Measurements from ENCODE around the gene NCOR1.

Gene NCOR1

DNA sequence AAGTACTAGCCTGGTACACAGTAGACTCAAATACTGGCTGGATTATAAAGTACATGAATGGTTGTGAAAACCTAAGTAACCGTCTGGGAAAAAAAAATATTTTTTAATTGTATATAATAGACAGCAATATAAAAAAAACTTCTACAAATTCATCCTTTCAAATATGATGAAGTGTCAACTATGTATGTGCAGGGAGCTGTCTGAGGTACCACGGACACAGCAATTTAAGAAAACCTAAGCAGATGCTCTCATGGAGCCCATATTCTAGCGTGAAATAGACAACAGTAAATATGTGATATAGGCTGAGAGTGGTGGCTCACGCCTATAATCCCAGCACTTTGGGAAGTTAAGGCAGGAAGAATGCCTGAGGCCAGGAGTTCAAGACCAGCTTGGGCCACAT is 111.1 kb downstream of the NCOR1 start:
- H3K4me3 ChIP-seq (ENCODE audit: low read length): no peak overlapping the region
- no peak overlapping the region for H3K4me2 ChIP-seq (ENCODE audit: low read depth, low read length)
- H3K27me3 ChIP-seq (replicated peaks; ENCODE audit: insufficient read depth, low read length): no peaks in the 10 kb centered on the region
- H3K27ac ChIP-seq (ENCODE audit: low read length): no peak overlapping the region
- H3F3A ChIP-seq (ENCODE audit: insufficient read depth, low read length): no peaks in the 10 kb centered on the region
- DNase-seq: no peak
- H3K9me3 ChIP-seq (replicated peaks; ENCODE audit: insufficient read depth, low read length): no peaks in the 10 kb centered on the region
- no peak for TF ChIP-seq EZH2 (optimal IDR thresholded peaks at IDR 0.05; ENCODE audit: low read depth, low read length)
- no peak for TF ChIP-seq EZH2phosphoT487 (IDR thresholded peaks at IDR 0.05; ENCODE audit: low read length)
- TF ChIP-seq, protein P1, sequence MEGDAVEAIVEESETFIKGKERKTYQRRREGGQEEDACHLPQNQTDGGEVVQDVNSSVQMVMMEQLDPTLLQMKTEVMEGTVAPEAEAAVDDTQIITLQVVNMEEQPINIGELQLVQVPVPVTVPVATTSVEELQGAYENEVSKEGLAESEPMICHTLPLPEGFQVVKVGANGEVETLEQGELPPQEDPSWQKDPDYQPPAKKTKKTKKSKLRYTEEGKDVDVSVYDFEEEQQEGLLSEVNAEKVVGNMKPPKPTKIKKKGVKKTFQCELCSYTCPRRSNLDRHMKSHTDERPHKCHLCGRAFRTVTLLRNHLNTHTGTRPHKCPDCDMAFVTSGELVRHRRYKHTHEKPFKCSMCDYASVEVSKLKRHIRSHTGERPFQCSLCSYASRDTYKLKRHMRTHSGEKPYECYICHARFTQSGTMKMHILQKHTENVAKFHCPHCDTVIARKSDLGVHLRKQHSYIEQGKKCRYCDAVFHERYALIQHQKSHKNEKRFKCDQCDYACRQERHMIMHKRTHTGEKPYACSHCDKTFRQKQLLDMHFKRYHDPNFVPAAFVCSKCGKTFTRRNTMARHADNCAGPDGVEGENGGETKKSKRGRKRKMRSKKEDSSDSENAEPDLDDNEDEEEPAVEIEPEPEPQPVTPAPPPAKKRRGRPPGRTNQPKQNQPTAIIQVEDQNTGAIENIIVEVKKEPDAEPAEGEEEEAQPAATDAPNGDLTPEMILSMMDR (IDR thresholded peaks at IDR 0.05; ENCODE audit: low read length): no peak
- H3K9ac ChIP-seq (ENCODE audit: low read length): no peak overlapping the region
- H3K36me3 ChIP-seq (replicated peaks; ENCODE audit: insufficient read depth, low read length): no peaks in the 10 kb centered on the region; the same call in 1 of the 2 replicates
- no peaks in the 10 kb centered on the region for H3K9me2 ChIP-seq (replicated peaks; ENCODE audit: insufficient read depth, low read length)
- H2AFZ ChIP-seq (ENCODE audit: low read length): no peak overlapping the region
- no peaks in the 10 kb centered on the region for H3K4me1 ChIP-seq (ENCODE audit: low read length)
- no peaks in the 10 kb centered on the region; the same call in 1 of the 2 replicates for H3K79me2 ChIP-seq (ENCODE audit: low read length)
- H4K20me1 ChIP-seq (ENCODE audit: insufficient read depth, low read length): no peaks in the 10 kb centered on the region

DNA sequence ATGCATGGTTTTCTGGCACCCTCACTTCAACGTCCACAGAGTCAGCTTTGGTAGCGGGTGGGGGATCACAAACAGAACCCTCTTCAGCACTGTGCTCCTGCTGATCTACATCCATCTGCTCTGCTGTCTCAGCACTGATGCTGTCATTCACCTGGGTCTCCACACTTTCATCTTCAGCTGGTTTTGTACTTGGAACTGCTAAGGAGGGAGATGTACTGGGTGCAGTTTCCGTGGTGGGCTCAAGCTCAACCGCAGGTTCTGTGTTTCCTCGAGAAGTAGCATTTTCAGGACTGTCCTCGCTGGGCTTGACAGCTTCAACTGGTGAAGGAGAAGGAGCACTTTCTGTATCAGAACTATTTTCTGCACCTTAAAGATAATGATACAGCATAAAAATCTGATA is 113.9 kb downstream of the NCOR1 start:
- Histone ChIP-seq H3K4me2 (ENCODE audit: low read depth, low read length) (no peak overlapping the region), H3K9me2 (replicated peaks; ENCODE audit: insufficient read depth, low read length) (no peaks in the 10 kb centered on the region), H3K27me3 (replicated peaks; ENCODE audit: insufficient read depth, low read length) (no peaks in the 10 kb centered on the region), H4K20me1 (ENCODE audit: insufficient read depth, low read length) (no peaks in the 10 kb centered on the region), H3F3A (ENCODE audit: insufficient read depth, low read length) (no peaks in the 10 kb centered on the region), H3K79me2 (ENCODE audit: low read length) (no peaks in the 10 kb centered on the region), H3K36me3 (replicated peaks; ENCODE audit: insufficient read depth, low read length) (no peaks in the 10 kb centered on the region), H2AFZ (ENCODE audit: low read length) (no peak overlapping the region), H3K4me1 (ENCODE audit: low read length) (no peaks in the 10 kb centered on the region), H3K9ac (ENCODE audit: low read length) (no peak overlapping the region), H3K9me3 (replicated peaks; ENCODE audit: insufficient read depth, low read length) (no peaks in the 10 kb centered on the region), H3K27ac (ENCODE audit: low read length) (peak overlapping the region; percentile 28; the same call in 1 of the 2 replicates), H3K4me3 (ENCODE audit: low read length) (no peak overlapping the region)
- TF ChIP-seq EZH2phosphoT487 (IDR thresholded peaks at IDR 0.05; ENCODE audit: low read length) (no peak), EZH2 (optimal IDR thresholded peaks at IDR 0.05; ENCODE audit: low read depth, low read length) (no peak)
- TF ChIP-seq, protein P1 (IDR thresholded peaks at IDR 0.05; ENCODE audit: low read length): no peak
- peak; percentile 12 for DNase-seq

DNA sequence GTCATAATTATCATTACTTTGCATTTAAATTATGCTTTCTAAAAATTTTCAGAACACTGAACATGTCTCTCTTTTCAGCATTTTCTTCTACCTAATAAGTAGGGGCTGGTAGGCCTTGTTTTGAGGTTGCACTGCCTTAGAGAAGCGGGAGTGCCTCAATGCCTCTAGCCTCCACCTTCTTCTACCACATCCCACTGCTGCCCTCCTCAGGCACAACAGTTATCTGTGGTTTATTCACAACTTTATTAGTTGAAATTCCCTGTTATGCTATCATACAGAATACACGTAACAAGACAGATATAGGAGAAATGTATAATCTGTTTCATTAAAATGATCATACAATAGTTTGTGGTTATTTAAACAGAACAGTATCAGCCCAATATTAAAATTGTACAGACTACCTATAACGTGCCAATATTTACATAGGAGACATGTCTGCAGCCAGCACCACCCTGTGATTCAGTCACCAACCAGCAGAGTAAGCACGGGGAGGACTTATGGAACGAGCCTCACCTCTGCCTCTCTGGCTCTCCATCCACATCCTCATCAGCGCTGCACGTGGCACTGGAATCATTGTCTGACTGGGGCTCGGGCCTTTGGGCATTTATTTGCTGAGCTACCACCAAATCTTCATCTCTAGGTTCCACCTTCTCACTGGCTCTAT is 114.5 kb downstream of the NCOR1 start:
- Histone ChIP-seq H3K9me2 (replicated peaks; ENCODE audit: insufficient read depth, low read length) (no peaks in the 10 kb centered on the region), H3K36me3 (replicated peaks; ENCODE audit: insufficient read depth, low read length) (no peaks in the 10 kb centered on the region), H3K4me2 (ENCODE audit: low read depth, low read length) (no peak overlapping the region), H3F3A (ENCODE audit: insufficient read depth, low read length) (no peaks in the 10 kb centered on the region), H3K4me3 (ENCODE audit: low read length) (no peak overlapping the region), H3K27ac (ENCODE audit: low read length) (peak overlapping the region; percentile 28; the same call in 1 of the 2 replicates), H2AFZ (ENCODE audit: low read length) (no peak overlapping the region), H3K27me3 (replicated peaks; ENCODE audit: insufficient read depth, low read length) (no peaks in the 10 kb centered on the region), H3K9ac (ENCODE audit: low read length) (no peak overlapping the region), H3K79me2 (ENCODE audit: low read length) (no peaks in the 10 kb centered on the region), H3K9me3 (replicated peaks; ENCODE audit: insufficient read depth, low read length) (no peaks in the 10 kb centered on the region), H3K4me1 (ENCODE audit: low read length) (no peaks in the 10 kb centered on the region), H4K20me1 (ENCODE audit: insufficient read depth, low read length) (no peaks in the 10 kb centered on the region)
- DNase-seq: no peak
- TF ChIP-seq, protein P1 (IDR thresholded peaks at IDR 0.05; ENCODE audit: low read length): no peak
- TF ChIP-seq EZH2 (optimal IDR thresholded peaks at IDR 0.05; ENCODE audit: low read depth, low read length) (no peak), EZH2phosphoT487 (IDR thresholded peaks at IDR 0.05; ENCODE audit: low read length) (no peak)
